ENCODE measurements around the gene ITPKC. TPM values are rescaled to one million over a fixed set of nuclear protein-coding genes. Genes with fewer than 3 reads are reported as not detected.
"Not testable (repeated sequence)": the region's sequence is repeated elsewhere in the genome, so short reads cannot be mapped to it uniquely, and the experiment has no call there.

Gene ITPKC
- total RNA-seq, 4 donors from 2014 or later: 58.5 to 127 (median 95.7) TPM

DNA sequence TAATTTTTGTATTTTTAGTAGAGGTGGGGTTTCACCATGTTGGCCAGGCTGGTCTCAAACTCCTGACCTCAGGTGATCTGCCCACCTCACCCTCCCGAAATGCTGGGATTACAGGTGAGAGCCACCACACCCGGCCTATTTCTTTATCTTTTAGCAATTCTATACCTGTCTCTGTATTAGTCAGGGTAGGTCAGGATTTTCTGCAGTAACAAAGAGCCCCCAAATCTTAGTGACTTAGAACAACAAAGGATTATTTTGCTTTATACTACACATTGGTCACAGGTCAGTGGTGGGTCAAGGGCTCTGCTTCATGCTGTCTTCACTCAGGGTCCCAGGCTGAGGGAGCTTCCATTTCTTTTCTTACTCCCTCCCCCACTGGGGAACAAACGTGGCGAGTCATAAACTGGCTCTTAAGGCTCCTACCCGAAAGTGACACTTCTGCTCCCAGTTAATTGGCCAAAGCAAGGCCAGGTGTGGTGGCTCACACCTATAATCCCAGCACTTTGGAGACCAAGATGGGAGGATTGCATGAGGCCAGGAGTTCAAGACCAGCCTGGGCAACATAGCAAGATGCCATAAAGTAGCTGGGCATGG, 6.8 kb downstream of the ITPKC start:
- Histone ChIP-seq H3K4me3 (no peak overlapping the region), H3K36me3 (peaks cover 27 to 80% (median 27%) of the 10 kb centered on the region in 3 donors), H3K27ac (peak overlapping the region; percentile 31 to 100 (median 100)), H3K4me1 (peaks cover 13 to 67% (median 21%) of the 10 kb centered on the region in 3 donors), H3K9me3 (no peaks in the 10 kb centered on the region), H3K27me3 (no peaks in the 10 kb centered on the region)
- intact Hi-C loops (cut with DNase I): no loop called here
- TF ChIP-seq, protein P1, sequence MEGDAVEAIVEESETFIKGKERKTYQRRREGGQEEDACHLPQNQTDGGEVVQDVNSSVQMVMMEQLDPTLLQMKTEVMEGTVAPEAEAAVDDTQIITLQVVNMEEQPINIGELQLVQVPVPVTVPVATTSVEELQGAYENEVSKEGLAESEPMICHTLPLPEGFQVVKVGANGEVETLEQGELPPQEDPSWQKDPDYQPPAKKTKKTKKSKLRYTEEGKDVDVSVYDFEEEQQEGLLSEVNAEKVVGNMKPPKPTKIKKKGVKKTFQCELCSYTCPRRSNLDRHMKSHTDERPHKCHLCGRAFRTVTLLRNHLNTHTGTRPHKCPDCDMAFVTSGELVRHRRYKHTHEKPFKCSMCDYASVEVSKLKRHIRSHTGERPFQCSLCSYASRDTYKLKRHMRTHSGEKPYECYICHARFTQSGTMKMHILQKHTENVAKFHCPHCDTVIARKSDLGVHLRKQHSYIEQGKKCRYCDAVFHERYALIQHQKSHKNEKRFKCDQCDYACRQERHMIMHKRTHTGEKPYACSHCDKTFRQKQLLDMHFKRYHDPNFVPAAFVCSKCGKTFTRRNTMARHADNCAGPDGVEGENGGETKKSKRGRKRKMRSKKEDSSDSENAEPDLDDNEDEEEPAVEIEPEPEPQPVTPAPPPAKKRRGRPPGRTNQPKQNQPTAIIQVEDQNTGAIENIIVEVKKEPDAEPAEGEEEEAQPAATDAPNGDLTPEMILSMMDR (IDR thresholded peaks at IDR 0.05): no peak
- TF ChIP-seq POLR2A (IDR thresholded peaks at IDR 0.05): no peak
- WGBS, 2 donors: 78 to 96% methylated on average over 4 to 5 of the region's 5 CpGs
- DNase-seq: no peak

DNA sequence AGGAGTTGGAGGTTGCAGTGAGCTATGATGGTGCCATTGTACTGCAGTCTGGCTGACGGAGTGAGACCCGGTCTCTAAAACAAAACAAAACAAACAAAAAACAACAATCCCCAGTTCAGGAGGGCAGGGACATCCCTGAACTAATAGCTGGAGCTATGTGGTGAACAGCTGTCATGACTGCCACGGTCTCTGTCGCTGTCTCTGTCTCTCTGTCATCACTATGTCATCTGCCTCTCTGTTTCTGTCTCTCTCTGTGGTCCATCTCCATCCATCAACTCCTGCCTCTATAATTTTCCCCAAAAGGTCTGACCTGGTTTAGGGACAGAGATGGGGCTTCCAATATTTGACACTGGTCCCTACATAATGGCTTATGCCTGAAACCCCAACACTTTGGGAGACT, 7.4 kb downstream of the ITPKC start:
- no peak for TF ChIP-seq POLR2A (IDR thresholded peaks at IDR 0.05)
- TF ChIP-seq, protein P1 (IDR thresholded peaks at IDR 0.05): no peak
- H3K4me3 ChIP-seq: no peak overlapping the region
- H3K36me3 ChIP-seq: peaks cover 31 to 85% (median 32%) of the 10 kb centered on the region in 3 donors

DNA sequence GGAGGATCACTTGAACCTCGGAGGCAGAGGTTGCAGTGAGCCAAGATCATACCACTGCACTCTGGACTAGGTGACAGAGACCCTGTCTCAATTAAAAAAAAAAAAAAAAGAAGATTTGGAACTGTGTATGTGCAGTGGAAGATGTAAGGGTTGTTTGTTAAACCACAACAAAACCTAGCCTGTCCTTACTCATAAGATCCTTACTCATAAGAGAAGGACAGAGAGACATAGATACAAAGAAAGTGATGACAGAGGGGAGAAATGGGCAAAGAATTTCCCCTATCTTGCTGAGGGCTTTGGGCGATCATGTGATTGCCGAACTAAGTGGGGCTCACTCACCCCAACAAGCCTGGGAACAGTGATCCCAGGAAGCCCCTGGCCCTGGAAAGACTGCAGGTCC, 7.9 kb downstream of the ITPKC start:
- H3K9me3 ChIP-seq: no peaks in the 10 kb centered on the region
- no peak for TF ChIP-seq POLR2A (IDR thresholded peaks at IDR 0.05)
- TF ChIP-seq, protein P1 (IDR thresholded peaks at IDR 0.05): no peak
- H3K27me3 ChIP-seq: no peaks in the 10 kb centered on the region
- H3K4me3 ChIP-seq: no peak overlapping the region
- intact Hi-C loops (cut with DNase I): no loop called here
- H3K36me3 ChIP-seq: peaks cover 36 to 91% (median 37%) of the 10 kb centered on the region in 3 donors
- H3K27ac ChIP-seq: peak overlapping the region in 1 of 4 donors; percentile 100
- H3K4me1 ChIP-seq: peaks cover 13 to 56% (median 19%) of the 10 kb centered on the region in 3 donors
- DNase-seq: no peak
- WGBS, 2 donors: 83 to 97% methylated on average over 3 of the region's 3 CpGs

More for the DNA sequence above, 7.4 kb downstream of the ITPKC start:
- no peak for DNase-seq
- intact Hi-C loops (cut with DNase I): no loop called here
- Histone ChIP-seq H3K4me1 (peaks cover 13 to 62% (median 19%) of the 10 kb centered on the region in 3 donors), H3K27me3 (no peaks in the 10 kb centered on the region), H3K9me3 (no peaks in the 10 kb centered on the region), H3K27ac (peak overlapping the region; percentile 31 to 100 (median 100))
- WGBS, 2 donors: 94 to 98% methylated on average over 4 of the region's 4 CpGs

DNA sequence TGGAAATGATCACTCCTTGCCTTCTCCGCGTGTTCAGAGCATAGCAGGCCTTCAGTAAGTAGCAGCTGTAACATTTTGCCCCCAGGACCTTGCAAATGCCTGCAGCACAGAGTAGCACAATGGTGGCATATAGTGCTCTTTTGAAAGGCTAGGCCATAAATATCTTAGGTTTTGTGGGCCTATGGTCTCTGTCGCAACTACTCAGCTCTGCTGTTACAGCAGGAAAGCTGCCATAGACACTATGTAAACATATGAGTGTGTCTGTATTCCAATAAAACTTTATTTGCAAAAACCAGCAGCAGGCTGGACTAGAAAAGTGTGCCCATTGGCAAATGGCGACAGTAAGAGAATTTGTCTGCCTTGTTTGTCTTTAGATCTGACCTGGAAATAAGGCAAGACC, 9.4 kb downstream of the ITPKC start:
- Histone ChIP-seq H3K27me3 (no peaks in the 10 kb centered on the region), H3K4me3 (no peak overlapping the region), H3K4me1 (peaks cover 8 to 50% (median 8%) of the 10 kb centered on the region in 3 donors), H3K36me3 (peaks cover 41 to 100% (median 51%) of the 10 kb centered on the region in 3 donors), H3K9me3 (no peaks in the 10 kb centered on the region), H3K27ac (peak overlapping the region in 1 of 4 donors; percentile 8)
- WGBS, 2 donors: 87 to 98% methylated on average over 4 of the region's 4 CpGs
- TF ChIP-seq, protein P1 (IDR thresholded peaks at IDR 0.05): no peak
- TF ChIP-seq POLR2A (IDR thresholded peaks at IDR 0.05): no peak
- no peak for DNase-seq
- intact Hi-C loops (cut with DNase I): no loop called here

DNA sequence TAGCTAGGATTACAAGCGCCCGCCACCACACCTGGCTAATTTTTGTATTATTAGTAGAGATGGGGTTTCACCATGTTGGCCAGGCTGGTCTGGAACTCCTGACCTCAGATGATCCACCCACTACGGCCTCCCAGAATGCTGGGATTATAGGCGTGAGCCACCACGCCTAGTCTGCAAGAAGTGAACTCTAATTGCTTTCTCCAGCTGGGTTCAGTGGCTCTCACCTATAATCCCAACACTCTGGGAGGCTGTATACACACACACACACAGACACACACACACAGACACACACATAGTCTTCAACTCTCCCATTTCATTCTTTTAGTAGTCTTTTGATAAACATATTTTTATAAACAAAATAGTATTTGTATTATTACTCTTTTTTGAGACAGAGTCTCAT, 13.2 kb downstream of the ITPKC start:
- Histone ChIP-seq H3K36me3 (peaks cover 54 to 100% (median 65%) of the 10 kb centered on the region in 3 donors), H3K4me1 (peaks cover 0 to 32% (median 0%) of the 10 kb centered on the region in 3 donors)
- DNase-seq; H3K4me3 ChIP-seq; H3K27ac ChIP-seq; H3K27me3 ChIP-seq; intact Hi-C loops (cut with DNase I); H3K9me3 ChIP-seq: not testable (repeated sequence)
- WGBS, 2 donors: 81 to 83% methylated on average over 5 of the region's 5 CpGs

DNA sequence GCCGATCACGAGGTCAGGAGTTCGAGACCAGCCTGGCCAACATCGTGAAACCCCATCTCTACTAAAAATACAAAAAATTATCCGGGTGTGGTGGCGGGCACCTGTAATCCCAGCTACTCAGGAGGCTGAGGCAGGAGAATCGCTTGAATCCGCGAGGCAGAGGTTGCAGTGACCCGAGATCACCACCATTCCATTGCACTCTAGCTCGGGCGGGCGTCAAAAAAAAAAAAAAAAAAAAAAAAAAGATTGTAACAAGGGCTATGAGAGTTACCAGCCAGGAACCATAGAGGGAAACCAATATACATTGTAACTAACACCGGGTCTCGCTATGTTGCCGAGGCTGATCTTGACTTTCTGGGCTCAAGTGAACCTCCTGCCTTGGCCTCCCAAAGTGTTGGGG, 15.4 kb downstream of the ITPKC start:
- peaks cover 0 to 50% (median 0%) of the 10 kb centered on the region in 3 donors for H3K4me1 ChIP-seq
- 89 to 96% methylated on average over 13 to 14 of the region's 16 CpGs for WGBS, 2 donors
- H3K27ac ChIP-seq: peak overlapping the region in 1 of 4 donors; percentile 85
- H3K36me3 ChIP-seq: peaks cover 57 to 100% (median 69%) of the 10 kb centered on the region in 3 donors
- H3K9me3 ChIP-seq; H3K27me3 ChIP-seq; H3K4me3 ChIP-seq; DNase-seq; intact Hi-C loops (cut with DNase I): not testable (repeated sequence)
